Smooth muscle cell (in vitro differentiated cells): ENCODE measurements around the gene HRH3. TPM values are rescaled to one million over a fixed set of nuclear protein-coding genes. Genes with fewer than 3 reads are reported as not detected.

Experiments used
- DNase-seq: peaks from one replicate; lab custom pipeline; 2025; ENCODE audit not compliant: unreplicated experiment; lab: John Stamatoyannopoulos, UW
- H2AFZ ChIP-seq: fragments of 200-600 bp; sonication (generic); 2 replicates; pipeline ENCODE4 v1.6.0; 2016; ENCODE audit warnings: antibody characterized with exemption, low read depth, mild to moderate bottlenecking
- H3F3A ChIP-seq: fragments of 200-600 bp; sonication (generic); 2 replicates; pipeline ENCODE4 v1.6.0; 2017; ENCODE audit warnings: antibody characterized with exemption, low read depth
- H3K27ac ChIP-seq: fragments of 200-600 bp; sonication (generic); 2 replicates; pipeline ENCODE4 v1.5.1; 2016; ENCODE audit warnings: low read depth, mild to moderate bottlenecking
- H3K27me3 ChIP-seq: fragments of 200-600 bp; sonication (generic); 2 replicates; pipeline ENCODE4 v1.6.1; 2016; ENCODE audit warnings: low read depth, mild to moderate bottlenecking
- H3K36me3 ChIP-seq: fragments of 200-600 bp; sonication (generic); 2 replicates; pipeline ENCODE4 v1.5.1; 2016; ENCODE audit warnings: low read depth
- H3K4me1 ChIP-seq: fragments of 200-600 bp; sonication (generic); 2 replicates; pipeline ENCODE4 v1.5.1; 2016; ENCODE audit warnings: low read depth
- H3K4me2 ChIP-seq: fragments of 200-600 bp; sonication (generic); 2 replicates; pipeline ENCODE4 v1.6.0; 2016; ENCODE audit warnings: mild to moderate bottlenecking
- H3K4me3 ChIP-seq: fragments of 200-600 bp; sonication (generic); 2 replicates; pipeline ENCODE4 v1.5.1; 2016; ENCODE audit warnings: mild to moderate bottlenecking
- H3K79me2 ChIP-seq: fragments of 200-600 bp; sonication (generic); 2 replicates; pipeline ENCODE4 v1.6.0; 2016; ENCODE audit warnings: low read depth, mild to moderate bottlenecking
- H3K9ac ChIP-seq: fragments of 200-600 bp; sonication (generic); 2 replicates; pipeline ENCODE4 v1.6.0; 2016; ENCODE audit warnings: low read depth
- H3K9me3 ChIP-seq: fragments of 200-600 bp; sonication (generic); replicated peaks from 2 replicates; pipeline ENCODE4 v1.5.1; 2016; ENCODE audit warnings: low read depth
- H4K20me1 ChIP-seq: fragments of 200-600 bp; sonication (generic); 2 replicates; pipeline ENCODE4 v1.6.0; 2016; ENCODE audit warnings: low read depth
- CTCF ChIP-seq: fragments of 200-600 bp; sonication (generic); IDR thresholded peaks from 2 replicates; pipeline ENCODE4 v1.5.1; 2017; ENCODE audit warnings: borderline replicate concordance, mild to moderate bottlenecking, antibody characterized with exemption; ENCODE audit not compliant: insufficient read depth, poor library complexity, severe bottlenecking
- WGBS: methylation state at CpG from one replicate; pipeline ENCODE4 v1.1.7; 2016; ENCODE audit warnings: low lambda C conversion rate; 5-methylcytosine and 5-hydroxymethylcytosine counted together
- polyA plus RNA-seq: library from polyadenylated mRNA; unstranded; fragments of >200 nt; fragmentation: Nextera tagmentation; extraction: Ambion mirVana; gene quantifications from 2 replicates; pipeline ENCODE4 v1.2.1, GENCODE V29; 2016
- total RNA-seq: library from RNA; depleted of rRNA; stranded (reverse); fragments of >200 nt; gene quantifications from 2 replicates; pipeline ENCODE4 v1.2.3, GENCODE V29; 2014

HRH3 gene
- total and polyA plus RNA-seq, 2 experiments from 2014 or later, result not detected

GRCh38 chr20:62244644-62245108 lies 24.6 kb upstream of the HRH3 start:
- no peak for TF ChIP-seq CTCF
- no peak overlapping the region for H3K9ac ChIP-seq
- no peak for DNase-seq
- H3K4me3 ChIP-seq, result no peak overlapping the region
- no peak overlapping the region for H3K27ac ChIP-seq
- peaks cover 100% of the 10 kb centered on the region for H4K20me1 ChIP-seq
- H3K27me3 ChIP-seq, result no peaks in the 10 kb centered on the region
- no peaks in the 10 kb centered on the region for H3F3A ChIP-seq
- no peaks in the 10 kb centered on the region for H3K9me3 ChIP-seq
- WGBS, result 96% methylated on average over 17 of the region's 17 CpGs
- H3K4me2 ChIP-seq, result no peak overlapping the region
- no peak overlapping the region for H2AFZ ChIP-seq
- H3K79me2 ChIP-seq, result peaks cover 100% of the 10 kb centered on the region
- no peaks in the 10 kb centered on the region for H3K36me3 ChIP-seq
- H3K4me1 ChIP-seq, result no peaks in the 10 kb centered on the region

- no peak overlapping the region for H3K9ac ChIP-seq
Measured at GRCh38 chr20:62243906-62244515, 23.9 kb upstream of the HRH3 start.

GRCh38 chr20:62243106-62243505 lies 23.0 kb upstream of the HRH3 start:
- WGBS, result 90% methylated on average over 19 of the region's 22 CpGs
- TF ChIP-seq CTCF, result no peak
- Histone ChIP-seq H3K4me3 (no peak overlapping the region), H2AFZ (no peak overlapping the region), H3K27ac (no peak overlapping the region), H3K79me2 (peaks cover 95% of the 10 kb centered on the region), H3F3A (no peaks in the 10 kb centered on the region), H3K4me2 (no peak overlapping the region), H4K20me1 (peaks cover 91% of the 10 kb centered on the region), H3K9ac (no peak overlapping the region), H3K9me3 (no peaks in the 10 kb centered on the region), H3K36me3 (no peaks in the 10 kb centered on the region), H3K4me1 (no peaks in the 10 kb centered on the region), H3K27me3 (no peaks in the 10 kb centered on the region)
- DNase-seq, result no peak

More at GRCh38 chr20:62243906-62244515, 23.9 kb upstream of the HRH3 start:
- Histone ChIP-seq H2AFZ (no peak overlapping the region), H3K27me3 (no peaks in the 10 kb centered on the region), H3F3A (no peaks in the 10 kb centered on the region), H3K9me3 (no peaks in the 10 kb centered on the region), H3K36me3 (no peaks in the 10 kb centered on the region), H3K4me3 (no peak overlapping the region), H3K27ac (no peak overlapping the region), H3K4me2 (no peak overlapping the region), H4K20me1 (peaks cover 100% of the 10 kb centered on the region), H3K4me1 (no peaks in the 10 kb centered on the region), H3K79me2 (peaks cover 100% of the 10 kb centered on the region)
- no peak for DNase-seq
- WGBS, result 97% methylated on average over 21 of the region's 21 CpGs
- no peak for TF ChIP-seq CTCF

GRCh38 chr20:62242176-62242575 lies 22.1 kb upstream of the HRH3 start:
- no peak overlapping the region for H3K4me2 ChIP-seq
- 85% methylated on average over 6 of the region's 6 CpGs for WGBS
- no peaks in the 10 kb centered on the region for H3K36me3 ChIP-seq
- no peaks in the 10 kb centered on the region for H3K27me3 ChIP-seq
- peaks cover 5% of the 10 kb centered on the region for H3K4me1 ChIP-seq
- H3K9me3 ChIP-seq, result no peaks in the 10 kb centered on the region
- H3K4me3 ChIP-seq, result no peak overlapping the region
- peaks cover 82% of the 10 kb centered on the region for H4K20me1 ChIP-seq
- no peaks in the 10 kb centered on the region for H3F3A ChIP-seq
- no peak for TF ChIP-seq CTCF
- peaks cover 86% of the 10 kb centered on the region for H3K79me2 ChIP-seq
- no peak for DNase-seq
- no peak overlapping the region for H2AFZ ChIP-seq
- H3K27ac ChIP-seq, result peak overlapping the region; percentile 15
- H3K9ac ChIP-seq, result no peak overlapping the region
